AG08396 (cell line): Measurements from ENCODE around the gene JARID2.

Experiments used
- DNase-seq: peaks from one replicate; pipeline ENCODE4 v3.0.0; 2012; ENCODE audit warnings: low spot score, mixed read lengths

Gene JARID2

GRCh38 chr6:15442467-15442866 lies 196.6 kb downstream of the JARID2 start:
- no peak for DNase-seq

GRCh38 chr6:15443119-15443830 lies 197.4 kb downstream of the JARID2 start:
- DNase-seq = peak; percentile 52

GRCh38 chr6:15444081-15444731 lies 198.3 kb downstream of the JARID2 start:
- DNase-seq = no peak

- no peak for DNase-seq
These were observed 199.0 kb downstream of the JARID2 start for GRCh38 chr6:15444881-15445280.

GRCh38 chr6:15447546-15448267 lies 201.8 kb downstream of the JARID2 start:
- DNase-seq = no peak

DNA sequence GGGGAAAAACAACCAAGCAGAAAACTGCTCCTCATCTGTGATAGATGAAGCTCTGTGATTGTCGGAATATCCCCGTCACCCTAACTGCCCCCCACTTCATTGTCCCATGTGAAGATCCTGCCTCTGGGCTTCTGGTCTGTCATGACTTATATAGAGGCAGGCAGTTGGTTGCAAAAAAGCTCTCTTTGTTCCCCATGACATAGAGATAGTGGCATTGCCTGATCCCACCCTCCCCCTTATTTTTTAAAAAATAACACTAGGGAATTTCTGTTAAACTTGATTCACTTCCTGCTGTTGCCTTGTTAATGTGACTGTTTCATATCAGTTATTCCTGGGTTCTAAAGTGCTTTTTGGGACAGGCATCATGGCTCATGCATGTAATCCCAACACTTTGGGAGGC lies 203.1 kb downstream of the JARID2 start:
- no peak for DNase-seq

GRCh38 chr6:15451738-15452137 lies 205.9 kb downstream of the JARID2 start:
- no peak for DNase-seq

- no peak for DNase-seq
These were observed 206.5 kb downstream of the JARID2 start for GRCh38 chr6:15452182-15452941.

DNA sequence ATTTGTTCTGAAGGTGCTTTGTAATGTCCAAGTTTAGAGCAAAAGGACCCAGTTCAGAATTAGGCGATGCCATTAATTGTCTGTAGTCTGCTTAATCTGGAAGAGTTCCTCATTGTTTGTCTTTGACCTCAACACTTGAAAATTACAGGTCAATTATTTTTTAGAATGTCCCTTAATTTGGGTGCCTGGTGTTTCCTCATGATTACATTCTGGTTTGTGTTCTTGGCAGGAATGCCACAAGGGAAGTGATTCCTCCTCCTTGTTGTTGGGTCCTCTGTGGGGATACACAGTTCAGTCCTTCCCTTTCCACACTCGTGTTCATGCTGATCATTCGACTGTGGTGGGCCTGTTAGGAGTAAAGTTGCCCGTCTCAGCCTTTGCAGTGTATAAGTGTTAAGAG lies 207.3 kb downstream of the JARID2 start:
- no peak for DNase-seq

DNA sequence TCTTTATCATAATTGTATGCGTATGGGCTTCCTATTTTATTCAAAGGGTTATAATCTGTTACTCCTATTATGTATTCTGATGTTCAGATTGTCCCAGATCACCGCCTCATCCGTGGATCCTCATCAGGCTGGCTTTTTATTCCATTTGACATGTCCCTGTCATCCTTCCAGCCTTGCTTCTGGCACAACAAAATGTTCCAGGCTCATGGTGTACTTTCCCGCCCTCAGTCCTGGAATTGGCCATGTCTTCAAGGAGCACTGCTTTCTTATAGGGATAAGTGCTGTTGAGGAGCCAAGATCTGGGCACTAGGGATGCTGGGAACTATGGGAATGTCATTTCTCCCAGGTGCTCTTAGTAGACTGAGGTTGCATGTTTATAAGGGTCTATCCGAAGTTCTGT lies 207.8 kb downstream of the JARID2 start:
- no peak for DNase-seq

DNA sequence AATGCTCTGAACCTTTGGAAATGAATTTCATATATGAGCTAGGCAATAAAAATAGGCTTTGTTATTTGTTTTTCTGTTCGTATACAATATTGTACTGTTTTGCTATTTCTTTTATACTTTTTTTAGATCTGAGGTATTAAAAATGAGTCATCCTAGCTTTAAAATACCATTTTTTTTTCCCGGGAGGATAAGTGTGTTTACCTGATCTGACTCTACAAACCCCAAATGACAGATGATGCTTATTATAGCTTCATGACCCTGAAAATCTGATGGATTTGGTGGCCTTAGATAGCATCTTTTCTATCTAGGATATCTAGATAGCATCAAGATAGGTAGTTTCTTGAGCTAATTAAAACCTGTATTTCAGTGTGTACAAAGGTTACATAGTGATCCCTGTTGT lies 210.6 kb downstream of the JARID2 start:
- DNase-seq = no peak

GRCh38 chr6:15457121-15457650 lies 211.3 kb downstream of the JARID2 start:
- DNase-seq = no peak

- DNase-seq = no peak
These were observed 212.2 kb downstream of the JARID2 start for GRCh38 chr6:15458021-15458459.

DNA sequence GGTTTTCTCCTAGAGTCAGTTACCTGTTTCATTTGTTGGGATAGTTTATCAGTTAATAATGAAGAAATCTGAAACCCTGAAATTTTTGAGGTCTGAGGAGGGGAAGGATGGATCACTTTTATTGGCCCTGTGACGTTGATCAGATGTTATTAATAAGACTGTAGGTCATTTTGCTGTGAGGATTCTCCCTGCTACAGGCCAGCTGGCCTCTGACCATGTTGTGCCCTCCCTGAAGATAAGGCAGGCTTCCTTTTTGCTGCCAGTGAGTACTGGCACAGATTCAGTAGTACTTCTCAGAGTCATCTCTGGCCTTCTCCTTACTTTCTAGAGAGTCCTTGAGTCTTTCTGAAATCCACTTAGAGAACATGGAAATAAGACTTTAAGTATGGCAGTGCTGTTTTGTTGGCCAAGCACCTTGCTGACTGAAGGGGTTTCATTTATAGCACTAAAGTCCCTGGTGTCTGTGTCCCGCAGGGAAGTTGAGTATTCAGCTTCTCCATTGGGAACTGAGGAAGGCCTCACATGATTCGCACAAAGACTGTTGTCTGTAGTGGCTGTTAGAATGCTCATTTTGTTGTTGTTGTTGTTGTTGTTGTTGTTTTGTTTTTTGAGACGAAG lies 214.3 kb downstream of the JARID2 start:
- no peak for DNase-seq

DNA sequence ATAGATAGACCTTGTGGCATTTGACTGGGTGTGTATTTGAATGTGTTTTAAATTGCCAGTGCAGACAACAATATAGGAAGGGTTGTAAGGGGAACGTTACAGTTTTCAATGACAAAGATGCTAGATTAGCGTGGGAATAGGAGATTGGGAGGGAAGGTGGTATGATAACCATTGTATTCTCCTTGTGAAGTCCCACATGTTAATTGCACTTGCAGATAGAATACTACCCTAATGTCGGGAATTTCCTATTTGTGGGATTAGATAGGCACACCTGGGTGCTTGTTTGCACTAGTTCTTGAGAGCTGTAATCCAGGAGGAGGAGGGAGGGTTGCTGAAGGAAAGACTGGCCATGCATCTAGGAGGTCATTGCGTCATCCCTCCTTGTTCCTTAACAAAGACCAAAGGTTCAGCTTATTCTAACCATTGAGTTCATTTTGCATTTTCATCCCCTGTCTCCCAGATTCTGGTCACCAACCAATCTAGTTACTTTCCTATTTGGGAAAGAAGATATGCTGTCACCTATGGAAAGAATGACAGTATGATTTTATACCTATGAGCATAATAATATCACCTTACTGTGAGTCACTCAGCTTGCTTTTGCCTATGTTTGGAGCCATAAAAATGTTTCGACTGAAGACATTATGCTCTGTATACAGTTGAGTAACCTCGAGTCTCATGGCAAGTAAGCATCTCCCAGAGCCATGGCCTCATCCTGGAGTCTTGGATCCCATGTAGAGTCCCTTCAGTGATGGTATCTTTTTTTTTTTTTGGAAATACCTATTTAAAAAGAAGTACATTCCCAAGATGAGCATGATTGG lies 215.5 kb downstream of the JARID2 start:
- DNase-seq = no peak

DNA sequence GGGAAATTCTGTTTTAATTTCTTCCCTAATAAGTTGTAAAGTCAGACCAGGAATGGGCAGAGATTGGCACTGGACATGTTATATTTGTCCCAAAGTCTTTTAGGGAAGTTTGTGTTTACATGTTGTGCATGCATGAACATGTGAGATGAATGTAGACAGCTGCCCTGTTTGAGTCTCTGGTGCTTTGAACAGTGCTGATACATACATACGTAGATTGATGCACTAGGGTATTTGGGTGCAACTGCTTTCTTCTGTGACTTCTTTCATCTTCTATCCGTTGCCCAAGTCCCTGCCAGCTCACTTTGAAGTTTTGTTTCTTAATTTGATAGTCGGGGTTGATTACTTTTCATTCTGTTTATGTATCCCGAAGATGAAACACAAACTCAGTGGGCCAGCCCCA lies 216.4 kb downstream of the JARID2 start:
- DNase-seq = no peak

GRCh38 chr6:15462717-15463525 lies 217.1 kb downstream of the JARID2 start:
- no peak for DNase-seq

- no peak for DNase-seq
These were observed 218.4 kb downstream of the JARID2 start for GRCh38 chr6:15464211-15464725.

- DNase-seq = no peak
These were observed 219.3 kb downstream of the JARID2 start for GRCh38 chr6:15465212-15465611.

GRCh38 chr6:15470746-15471145 lies 224.9 kb downstream of the JARID2 start:
- DNase-seq = no peak
